HG02973 (cell line): ENCODE measurements around the gene ZNF816.
A peak's percentile ranks its signal among the peaks of the same experiment; 100 is the strongest.
"Not testable (repeated sequence)": the region's sequence is repeated elsewhere in the genome, so short reads cannot be mapped to it uniquely, and the experiment has no call there.

Source experiments
- ATAC-seq: cut with Tn5 transposase; IDR thresholded peaks from one replicate; pipeline ENCODE4 v1.9.1; 2021; ENCODE audit warnings: moderate library complexity; ENCODE audit not compliant: unreplicated experiment

Gene ZNF816

DNA sequence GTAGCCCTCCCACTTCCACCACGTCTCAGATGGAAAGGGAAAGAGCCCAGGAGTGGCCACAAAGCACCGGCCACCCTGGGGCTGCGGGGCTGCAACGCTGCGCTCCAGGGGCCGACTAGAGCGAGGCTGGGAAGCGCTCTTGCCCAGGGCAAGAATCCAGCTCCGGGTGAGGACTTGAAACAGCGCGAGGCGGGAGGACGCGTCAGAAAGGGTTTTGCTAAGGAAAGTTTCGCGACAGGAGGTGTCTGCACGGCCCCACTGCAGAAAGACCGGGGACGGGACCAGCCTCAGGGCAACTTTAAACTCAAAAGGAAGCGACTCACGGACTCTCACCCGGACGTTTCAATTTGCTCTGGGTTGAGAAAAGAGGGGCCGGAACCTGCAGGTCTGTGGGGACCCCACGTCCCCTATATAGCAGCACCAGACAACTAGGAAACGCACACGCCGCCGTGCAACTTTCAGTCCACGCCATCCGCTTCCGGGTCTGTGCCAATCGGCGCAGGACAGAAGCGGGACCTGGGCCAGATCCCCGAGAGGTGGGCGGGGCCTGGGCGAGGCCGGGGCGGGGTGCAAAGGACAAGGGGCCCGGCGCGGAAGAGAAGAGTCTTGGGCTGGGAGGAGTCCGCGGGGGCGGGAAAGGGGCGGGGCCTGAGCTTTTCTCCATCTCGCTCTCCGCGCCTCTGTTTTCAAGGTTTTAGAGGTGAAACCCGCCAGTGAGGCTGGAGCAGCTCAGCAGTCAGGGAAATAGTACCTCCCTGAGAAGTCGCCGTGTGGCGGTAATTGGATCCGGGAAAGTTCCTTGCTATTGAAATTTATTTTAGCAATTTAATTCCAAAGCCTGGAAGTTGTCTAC, at the start of gene ZNF816:
Gene ZNF816 (minus strand): TSS at position 488 of the 853 bp plus-strand sequence. CDS start 6,792 bp downstream, outside the sequence.
- ATAC-seq: peak; percentile 93

DNA sequence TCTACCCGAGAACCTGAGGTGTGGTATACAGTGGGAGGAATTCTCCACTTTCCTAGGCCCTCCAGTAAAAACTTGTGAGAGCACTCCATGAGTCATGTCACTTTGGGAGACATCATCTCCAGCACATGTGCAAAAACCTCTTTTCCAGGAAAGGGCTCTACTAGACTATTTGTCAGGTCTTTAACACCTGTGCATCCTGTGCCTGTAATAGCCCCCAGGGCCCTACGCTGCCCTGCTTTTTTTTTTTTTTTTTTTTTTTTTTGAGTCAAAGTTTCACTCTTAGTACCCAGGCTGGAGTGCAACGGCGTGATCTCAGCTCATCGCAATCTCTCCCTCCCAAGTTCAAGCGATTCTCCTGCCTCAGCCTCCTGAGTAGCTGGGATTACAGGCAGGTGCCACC, 49.3 kb upstream of the ZNF816 start:
- ATAC-seq: no peak

GRCh38 chr19:53010494-53010893, 47.8 kb upstream of the ZNF816 start:
- no peak for ATAC-seq

DNA sequence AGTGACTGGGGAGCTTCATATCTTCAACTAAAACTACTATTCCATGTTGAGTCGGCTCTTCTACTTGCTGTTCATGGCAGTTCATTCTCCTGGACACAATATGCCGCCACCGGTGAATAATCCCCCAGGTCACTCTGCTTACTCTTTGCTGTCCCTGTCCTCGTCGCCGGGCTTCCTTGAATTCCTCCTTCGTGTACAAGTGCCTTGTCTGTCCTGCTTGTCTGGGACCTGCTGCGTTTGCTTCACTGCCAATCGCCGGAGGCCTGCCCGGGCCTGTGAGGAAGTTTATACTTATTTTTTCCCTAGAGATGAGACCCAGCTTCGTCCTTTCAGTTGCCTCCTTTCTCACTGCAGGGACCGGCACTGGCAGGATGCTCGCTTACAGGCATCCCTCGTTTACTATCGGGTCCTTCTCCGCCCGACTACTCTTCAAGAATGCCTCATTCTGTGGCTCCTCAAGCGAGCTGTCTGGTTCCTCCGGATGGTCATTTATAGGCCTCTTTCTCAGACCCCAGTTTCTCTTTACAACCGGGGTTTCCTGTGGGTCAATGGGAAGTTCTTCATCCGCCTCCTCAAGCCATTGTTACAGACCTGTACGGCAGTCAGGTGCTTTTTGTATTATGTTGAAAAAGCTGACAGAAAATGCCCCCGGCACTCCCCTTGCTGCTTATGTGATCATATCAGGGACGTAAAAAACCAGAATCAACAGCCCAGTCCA, 45.5 kb upstream of the ZNF816 start:
- no peak for ATAC-seq

DNA sequence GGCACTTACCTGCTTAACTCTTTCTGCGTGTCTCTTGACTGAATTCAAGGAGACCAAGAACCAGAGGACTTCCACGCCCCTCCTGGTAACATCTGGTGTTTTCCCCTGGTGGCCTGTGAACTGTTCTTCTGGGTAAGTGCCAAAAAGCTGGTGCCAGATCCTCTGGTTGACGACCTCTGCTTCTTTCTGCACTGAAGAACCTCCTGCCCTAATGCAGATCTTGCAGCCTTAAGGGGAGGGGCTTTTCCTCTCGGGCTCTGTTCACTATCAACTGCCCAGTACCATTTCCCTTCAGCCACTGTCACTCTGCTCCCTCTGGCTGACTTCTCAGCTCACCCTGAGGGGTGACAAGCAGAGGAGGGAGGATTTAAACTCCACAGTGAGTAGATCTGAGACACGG, 44.9 kb upstream of the ZNF816 start:
- no peak for ATAC-seq

- no peak for ATAC-seq
Observed at GRCh38 chr19:53007200-53007599, 44.5 kb upstream of the ZNF816 start.

DNA sequence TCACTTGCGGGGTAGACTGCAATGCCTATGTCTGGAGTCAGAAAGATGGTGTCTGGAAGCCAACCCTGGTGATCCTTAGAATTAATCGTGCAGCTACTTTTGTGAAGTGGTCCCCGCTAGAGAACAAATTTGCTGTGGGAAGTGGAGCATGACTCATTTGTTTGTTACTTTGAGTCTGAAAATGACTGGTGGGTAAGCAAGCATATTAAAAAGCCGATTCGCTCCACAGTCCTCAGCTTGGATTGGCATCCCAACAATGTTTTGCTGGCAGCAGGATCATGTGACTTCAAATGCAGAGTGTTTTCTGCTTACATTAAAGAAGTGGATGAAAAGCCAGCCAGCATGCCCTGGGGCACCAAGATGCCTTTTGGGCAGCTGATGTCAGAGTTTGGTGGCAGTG, 41.6 kb upstream of the ZNF816 start:
- ATAC-seq: no peak

- no peak for ATAC-seq
Observed at GRCh38 chr19:53002479-53002878, 39.8 kb upstream of the ZNF816 start.

DNA sequence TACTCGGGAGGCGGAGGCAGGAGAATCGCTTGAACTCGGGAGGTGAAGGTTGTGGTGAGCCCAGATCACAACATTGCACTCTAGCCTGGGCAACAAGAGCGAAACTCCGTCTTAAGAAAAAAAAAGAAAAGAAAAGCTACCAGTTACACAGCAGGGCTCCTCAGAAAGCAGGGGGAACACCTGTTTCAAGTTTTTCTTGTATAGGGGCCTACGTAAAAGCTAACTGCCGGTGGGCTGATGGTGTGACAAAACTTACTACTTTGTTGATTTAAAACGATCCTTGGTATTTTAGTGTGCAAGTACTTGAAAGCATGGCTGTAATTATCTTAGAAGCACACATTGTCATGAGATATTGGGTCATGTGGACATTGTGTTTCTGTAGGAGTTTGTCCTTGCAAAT, 35.3 kb upstream of the ZNF816 start:
- ATAC-seq: no peak

DNA sequence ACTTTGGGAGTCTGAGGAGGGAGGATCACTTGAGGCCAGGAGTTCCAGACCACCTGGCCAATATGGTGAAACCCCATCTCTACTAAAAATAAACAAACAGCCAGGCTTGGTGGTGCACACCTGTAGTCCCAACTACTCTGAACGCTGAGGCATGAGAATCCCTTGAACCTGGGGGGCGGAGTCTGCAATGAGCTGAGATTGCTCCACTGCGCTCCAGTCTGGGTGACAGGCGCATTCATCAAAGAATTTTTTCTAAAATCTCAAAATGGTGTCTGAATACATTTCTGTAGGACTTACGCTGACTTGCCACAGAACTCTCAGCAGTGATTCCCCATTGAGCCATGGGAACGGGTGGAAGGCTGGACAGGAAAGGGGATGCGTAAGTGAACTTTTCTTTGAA, 33.0 kb upstream of the ZNF816 start:
- no peak for ATAC-seq

GRCh38 chr19:52993342-52994178, 30.9 kb upstream of the ZNF816 start:
- no peak for ATAC-seq

DNA sequence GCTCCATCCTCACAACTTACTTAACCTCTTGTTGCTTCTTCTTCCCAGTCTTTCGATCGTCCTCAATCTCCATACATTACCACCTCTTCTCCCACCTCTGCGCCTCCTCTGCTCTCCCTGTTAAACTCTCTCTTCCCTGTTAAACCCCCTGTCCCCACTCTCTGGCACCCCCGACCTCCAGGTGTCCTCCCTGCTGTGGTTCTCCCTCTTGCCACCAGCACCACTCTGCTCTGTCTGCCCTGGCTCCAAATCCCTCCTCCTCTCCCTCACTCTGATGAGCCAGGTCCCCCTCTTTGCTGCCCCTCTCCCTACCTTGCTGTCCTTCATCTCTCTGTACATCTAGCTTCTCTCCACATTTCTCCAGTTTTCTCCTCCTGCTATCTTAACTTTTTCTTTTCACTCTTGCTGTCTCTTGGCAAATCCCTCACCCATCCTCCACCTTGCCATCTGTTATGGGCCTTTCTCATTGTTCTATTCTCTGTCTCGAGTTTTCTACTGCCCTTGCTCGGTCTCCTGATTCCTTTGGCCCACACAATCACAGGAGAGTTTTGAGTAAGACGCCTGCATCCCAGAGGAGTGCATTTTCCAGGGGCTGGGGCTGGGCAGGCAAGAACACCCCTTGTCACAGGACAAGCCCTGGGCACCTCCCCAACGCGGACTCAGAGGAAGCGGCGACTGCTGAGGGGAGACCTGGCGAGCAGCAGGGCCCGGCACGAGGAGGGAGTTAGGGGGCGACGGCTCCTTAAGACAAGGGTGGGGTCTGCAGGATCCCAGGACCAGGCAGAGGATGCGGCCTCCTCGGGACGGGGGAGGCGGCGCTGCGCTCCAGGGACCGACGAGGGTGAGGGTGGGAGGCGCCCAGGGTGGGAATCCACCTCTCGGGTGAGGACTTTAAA, 29.7 kb upstream of the ZNF816 start:
- ATAC-seq: no peak

GRCh38 chr19:52991484-52991883, 28.8 kb upstream of the ZNF816 start:
- ATAC-seq: no peak

DNA sequence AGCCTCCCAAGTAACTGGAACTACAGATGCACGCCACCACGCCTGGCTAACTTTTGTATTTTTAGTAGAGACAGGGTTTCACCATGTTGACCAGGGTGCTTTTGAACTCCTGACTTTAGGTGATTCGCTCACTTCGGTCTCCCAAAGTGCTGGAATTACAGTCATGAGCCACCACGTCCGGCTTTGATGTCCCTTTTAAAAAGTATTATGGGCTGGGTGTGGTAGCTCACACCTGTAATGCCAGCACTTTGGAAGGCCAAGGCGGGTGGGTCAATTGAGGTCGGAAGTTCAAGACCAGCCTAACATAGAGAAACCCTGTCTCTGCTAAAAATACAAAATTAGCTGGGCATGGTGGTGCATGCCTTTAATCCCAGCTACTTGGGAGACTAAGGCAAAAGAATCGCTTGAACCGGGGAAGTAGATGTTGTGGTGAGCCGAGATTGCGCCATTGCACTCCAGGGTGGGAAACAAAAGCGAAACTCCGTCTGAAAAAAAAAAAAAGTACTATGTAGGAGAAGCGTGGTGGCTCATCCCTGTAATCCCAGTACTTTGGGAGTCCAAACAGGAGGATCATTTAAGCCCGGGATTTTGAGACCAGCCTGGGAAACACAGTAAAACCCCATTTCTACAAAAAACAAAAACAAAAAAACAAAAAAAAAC, 28.2 kb upstream of the ZNF816 start:
- ATAC-seq: no peak

GRCh38 chr19:52988506-52988905, 25.8 kb upstream of the ZNF816 start:
- no peak for ATAC-seq

- ATAC-seq: no peak
Observed at GRCh38 chr19:52987221-52987620, 24.5 kb upstream of the ZNF816 start.

DNA sequence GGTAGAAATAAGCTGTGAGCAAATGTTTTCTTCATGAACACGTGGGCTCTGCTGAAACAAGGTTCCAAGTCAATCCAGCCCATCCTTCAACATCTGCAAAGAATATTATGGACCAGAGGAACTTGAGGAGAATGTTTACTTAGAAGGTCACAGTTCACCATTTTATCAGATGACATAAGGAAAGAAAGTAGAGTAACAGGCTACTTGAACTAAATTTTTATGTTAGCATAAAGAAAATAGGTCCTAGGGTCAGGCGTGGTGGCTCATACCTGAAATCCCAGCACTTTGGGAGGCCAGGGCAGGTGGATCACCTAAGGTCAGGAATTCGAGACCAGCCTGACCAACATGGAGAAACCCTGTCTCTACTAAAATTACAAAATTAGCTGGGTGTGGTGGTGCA, 20.5 kb upstream of the ZNF816 start:
- ATAC-seq: not testable (repeated sequence)

DNA sequence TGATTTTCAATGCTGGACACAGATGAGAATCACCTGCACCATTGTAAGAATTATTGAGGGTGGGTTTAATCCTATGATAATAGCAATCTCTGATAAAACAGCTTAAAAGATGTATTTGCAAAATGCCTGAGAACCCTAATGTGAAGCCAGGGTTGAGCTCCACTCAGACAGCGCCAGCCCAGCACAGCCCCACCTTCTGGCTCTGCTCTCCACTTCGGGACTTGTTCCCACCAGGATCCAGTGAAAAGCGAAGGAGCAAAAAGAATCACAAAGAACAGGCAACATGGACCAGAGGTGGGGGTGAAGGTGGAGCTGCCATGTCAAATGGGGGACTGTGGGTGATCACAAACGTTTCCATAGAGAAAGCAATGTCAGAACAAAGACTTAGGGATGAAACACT, 18.6 kb upstream of the ZNF816 start:
- no peak for ATAC-seq

DNA sequence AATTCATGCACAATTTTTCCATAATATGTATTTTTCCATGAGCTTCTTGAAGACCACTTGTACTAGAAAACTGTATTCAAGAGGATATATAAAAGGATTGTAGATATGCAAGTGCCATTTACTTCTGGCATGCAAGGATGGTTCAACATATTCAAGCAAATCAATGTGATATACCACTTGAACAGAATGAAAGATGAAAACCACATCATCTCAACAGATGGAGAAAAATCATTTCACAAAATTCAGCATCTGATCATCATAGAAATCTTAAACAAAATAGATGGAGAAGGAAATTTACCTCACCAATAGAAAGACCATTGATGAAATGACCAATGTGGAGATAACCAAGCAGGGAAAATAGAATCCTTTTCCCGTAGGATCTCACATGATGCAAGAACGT, 5.1 kb upstream of the ZNF816 start:
- ATAC-seq: no peak

GRCh38 chr19:52963247-52963618, 552 bp upstream of the ZNF816 start:
- peak; percentile 21 for ATAC-seq
